ENCODE data around the gene MAMSTR. TPM values are rescaled to one million over a fixed set of nuclear protein-coding genes. Genes with fewer than 3 reads are reported as not detected.

The MAMSTR gene
- total and polyA plus RNA-seq, 9 of the 15 experiments (the other 6 are each of a cell fraction or from before 2014, with no cell fraction given): 0.08 to 1.00 (median 0.40) TPM; not detected in 1

DNA sequence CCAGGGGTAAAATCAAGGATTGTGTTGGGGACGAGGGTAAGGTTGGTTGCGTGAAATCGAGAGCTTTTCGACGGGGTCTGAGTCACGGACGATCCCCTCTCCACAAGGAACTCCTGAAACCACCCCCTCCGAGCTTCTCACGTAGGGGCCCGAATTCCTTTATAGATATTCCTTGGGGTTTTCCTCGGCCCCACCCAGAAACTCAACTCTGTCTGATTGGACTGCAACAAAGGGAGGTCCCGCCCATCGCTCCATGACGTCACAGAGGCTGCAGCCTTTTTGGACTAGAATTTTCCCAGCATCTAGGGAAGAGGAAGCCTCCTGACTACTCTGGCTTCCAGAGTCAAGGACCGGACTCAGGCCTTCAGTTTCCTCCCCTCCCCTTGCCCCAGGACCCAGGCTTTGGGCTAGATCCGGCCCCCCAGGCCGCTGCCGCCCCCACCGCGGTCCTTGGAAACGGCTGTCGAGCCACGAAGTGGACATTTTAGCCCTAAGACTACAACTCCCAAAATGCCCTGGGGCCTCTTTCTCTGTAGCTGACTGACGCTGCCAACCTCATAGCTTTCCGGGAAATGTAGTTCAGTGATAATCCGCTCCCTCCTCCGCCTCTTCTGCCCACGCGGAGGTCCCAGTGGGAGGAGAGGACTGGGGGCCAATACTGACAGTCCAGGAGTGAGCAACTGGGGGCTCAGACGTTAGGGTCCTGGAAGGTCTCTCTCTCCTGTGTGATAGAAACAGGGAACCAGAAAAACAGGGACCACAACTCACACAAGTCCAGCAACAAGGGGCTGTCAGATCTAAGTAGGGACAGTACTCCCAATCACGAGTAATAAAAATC, 27.4 kb upstream of the MAMSTR start, which contains the start of gene IZUMO1 (continued):
- TF ChIP-seq, protein P1, sequence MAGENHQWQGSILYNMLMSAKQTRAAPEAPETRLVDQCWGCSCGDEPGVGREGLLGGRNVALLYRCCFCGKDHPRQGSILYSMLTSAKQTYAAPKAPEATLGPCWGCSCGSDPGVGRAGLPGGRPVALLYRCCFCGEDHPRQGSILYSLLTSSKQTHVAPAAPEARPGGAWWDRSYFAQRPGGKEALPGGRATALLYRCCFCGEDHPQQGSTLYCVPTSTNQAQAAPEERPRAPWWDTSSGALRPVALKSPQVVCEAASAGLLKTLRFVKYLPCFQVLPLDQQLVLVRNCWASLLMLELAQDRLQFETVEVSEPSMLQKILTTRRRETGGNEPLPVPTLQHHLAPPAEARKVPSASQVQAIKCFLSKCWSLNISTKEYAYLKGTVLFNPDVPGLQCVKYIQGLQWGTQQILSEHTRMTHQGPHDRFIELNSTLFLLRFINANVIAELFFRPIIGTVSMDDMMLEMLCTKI (IDR thresholded peaks at IDR 0.05; ENCODE audit: partially characterized antibody): no peak
- TF ChIP-seq ZNF785 (CRISPR knock-in tag; IDR thresholded peaks at IDR 0.05) (no peak), HMG20A (CRISPR knock-in tag; conservative IDR thresholded peaks at IDR 0.05) (no peak), GTF2F1 (IDR thresholded peaks at IDR 0.05; ENCODE audit: low read depth, low read length) (no peak), CREBBP (IDR thresholded peaks at IDR 0.05; ENCODE audit: low read depth, low read length) (no peak), CHCHD3 (CRISPR knock-in tag; IDR thresholded peaks at IDR 0.05) (no peak), ZNF57 (CRISPR knock-in tag; IDR thresholded peaks at IDR 0.05) (no peak), PTTG1 (tag; IDR thresholded peaks at IDR 0.05; ENCODE audit: low read depth) (no peak), POLR2G (IDR thresholded peaks at IDR 0.05; ENCODE audit: low read depth, low read length) (peak; percentile 55), WHSC1 (IDR thresholded peaks at IDR 0.05; ENCODE audit: low read length) (no peak), PCBP1 (IDR thresholded peaks at IDR 0.05; ENCODE audit: low read depth, low read length, poor library complexity, severe bottlenecking) (no peak), SMAD1 (IDR thresholded peaks at IDR 0.05; ENCODE audit: low read depth, low read length, partially characterized antibody) (no peak), TSC22D4 (tag; IDR thresholded peaks at IDR 0.05) (no peak), KLF6 (CRISPR knock-in tag; IDR thresholded peaks at IDR 0.05; ENCODE audit: borderline replicate concordance) (no peak), ZNF224 (CRISPR knock-in tag; IDR thresholded peaks at IDR 0.05) (no peak), ELF2 (CRISPR knock-in tag; IDR thresholded peaks at IDR 0.05) (no peak), ZNF184 (CRISPR knock-in tag; IDR thresholded peaks at IDR 0.05) (no peak), XRCC3 (IDR thresholded peaks at IDR 0.05) (no peak), EP300 (IDR thresholded peaks at IDR 0.05; ENCODE audit: low read length) (no peak), NFYB (IDR thresholded peaks at IDR 0.05; ENCODE audit: extremely low read depth, insufficient read length) (peak; percentile 89), SIX5 (IDR thresholded peaks at IDR 0.05; ENCODE audit: borderline replicate concordance in 1 of 2, insufficient read depth in 1 of 2, low read depth in 1 of 2, low read length in 2 of 2) (peak; percentile 93 to 96)
- TF ChIP-seq, protein P2, sequence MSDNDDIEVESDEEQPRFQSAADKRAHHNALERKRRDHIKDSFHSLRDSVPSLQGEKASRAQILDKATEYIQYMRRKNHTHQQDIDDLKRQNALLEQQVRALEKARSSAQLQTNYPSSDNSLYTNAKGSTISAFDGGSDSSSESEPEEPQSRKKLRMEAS (CRISPR knock-in tag; IDR thresholded peaks at IDR 0.05): no peak
- TF ChIP-seq, protein P3, sequence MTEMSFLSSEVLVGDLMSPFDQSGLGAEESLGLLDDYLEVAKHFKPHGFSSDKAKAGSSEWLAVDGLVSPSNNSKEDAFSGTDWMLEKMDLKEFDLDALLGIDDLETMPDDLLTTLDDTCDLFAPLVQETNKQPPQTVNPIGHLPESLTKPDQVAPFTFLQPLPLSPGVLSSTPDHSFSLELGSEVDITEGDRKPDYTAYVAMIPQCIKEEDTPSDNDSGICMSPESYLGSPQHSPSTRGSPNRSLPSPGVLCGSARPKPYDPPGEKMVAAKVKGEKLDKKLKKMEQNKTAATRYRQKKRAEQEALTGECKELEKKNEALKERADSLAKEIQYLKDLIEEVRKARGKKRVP (CRISPR knock-in tag; IDR thresholded peaks at IDR 0.05): no peak
- TF ChIP-seq, protein P4, sequence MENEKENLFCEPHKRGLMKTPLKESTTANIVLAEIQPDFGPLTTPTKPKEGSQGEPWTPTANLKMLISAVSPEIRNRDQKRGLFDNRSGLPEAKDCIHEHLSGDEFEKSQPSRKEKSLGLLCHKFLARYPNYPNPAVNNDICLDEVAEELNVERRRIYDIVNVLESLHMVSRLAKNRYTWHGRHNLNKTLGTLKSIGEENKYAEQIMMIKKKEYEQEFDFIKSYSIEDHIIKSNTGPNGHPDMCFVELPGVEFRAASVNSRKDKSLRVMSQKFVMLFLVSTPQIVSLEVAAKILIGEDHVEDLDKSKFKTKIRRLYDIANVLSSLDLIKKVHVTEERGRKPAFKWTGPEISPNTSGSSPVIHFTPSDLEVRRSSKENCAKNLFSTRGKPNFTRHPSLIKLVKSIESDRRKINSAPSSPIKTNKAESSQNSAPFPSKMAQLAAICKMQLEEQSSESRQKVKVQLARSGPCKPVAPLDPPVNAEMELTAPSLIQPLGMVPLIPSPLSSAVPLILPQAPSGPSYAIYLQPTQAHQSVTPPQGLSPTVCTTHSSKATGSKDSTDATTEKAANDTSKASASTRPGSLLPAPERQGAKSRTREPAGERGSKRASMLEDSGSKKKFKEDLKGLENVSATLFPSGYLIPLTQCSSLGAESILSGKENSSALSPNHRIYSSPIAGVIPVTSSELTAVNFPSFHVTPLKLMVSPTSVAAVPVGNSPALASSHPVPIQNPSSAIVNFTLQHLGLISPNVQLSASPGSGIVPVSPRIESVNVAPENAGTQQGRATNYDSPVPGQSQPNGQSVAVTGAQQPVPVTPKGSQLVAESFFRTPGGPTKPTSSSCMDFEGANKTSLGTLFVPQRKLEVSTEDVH (IDR thresholded peaks at IDR 0.05; ENCODE audit: low read depth, partially characterized antibody): peak; percentile 41

Measured in K562 (cell line).